Hepatocyte (in vitro differentiated cells): ENCODE results near the gene KCTD10. TPM values are rescaled to one million over a fixed set of nuclear protein-coding genes. Genes with fewer than 3 reads are reported as not detected.

Source experiments
- DNase-seq: peaks from one replicate; pipeline ENCODE4 v3.0.0-alpha.2; 2016; ENCODE audit warnings: low spot score
- H2AFZ ChIP-seq: fragments of 200-600 bp; sonication (generic); 2 replicates; pipeline ENCODE4 v1.6.0; 2016; ENCODE audit warnings: antibody characterized with exemption, mild to moderate bottlenecking
- H3K27ac ChIP-seq: fragments of 200-600 bp; sonication (generic); 2 replicates; pipeline ENCODE4 v1.5.1; 2016; ENCODE audit warnings: mild to moderate bottlenecking
- H3K27me3 ChIP-seq: fragments of 200-600 bp; sonication (generic); 2 replicates; pipeline ENCODE4 v1.6.1; 2016
- H3K36me3 ChIP-seq: fragments of 200-600 bp; sonication (generic); replicated peaks from 2 replicates; pipeline ENCODE4 v1.5.1; 2016; ENCODE audit warnings: low read depth; ENCODE audit not compliant: insufficient read depth
- H3K4me1 ChIP-seq: fragments of 200-600 bp; sonication (generic); 2 replicates; pipeline ENCODE4 v1.5.1; 2016; ENCODE audit warnings: mild to moderate bottlenecking, moderate library complexity; ENCODE audit not compliant: insufficient read depth
- H3K4me2 ChIP-seq: fragments of 200-600 bp; sonication (generic); 2 replicates; pipeline ENCODE4 v1.6.0; 2016
- H3K4me3 ChIP-seq: fragments of 200-600 bp; sonication (generic); 2 replicates; pipeline ENCODE4 v1.5.1; 2016; ENCODE audit warnings: mild to moderate bottlenecking
- H3K79me2 ChIP-seq: fragments of 200-600 bp; sonication (generic); 2 replicates; pipeline ENCODE4 v1.6.0; 2017; ENCODE audit warnings: mild to moderate bottlenecking
- H3K9me2 ChIP-seq: fragments of 200-600 bp; sonication (generic); replicated peaks from 2 replicates; pipeline ENCODE4 v1.6.0; 2017; ENCODE audit warnings: mild to moderate bottlenecking; ENCODE audit not compliant: insufficient read depth
- H3K9me3 ChIP-seq: fragments of 200-600 bp; sonication (generic); 2 replicates; pipeline ENCODE4 v1.5.1; 2016; ENCODE audit warnings: low read depth, mild to moderate bottlenecking
- H4K20me1 ChIP-seq: fragments of 200-600 bp; sonication (generic); 2 replicates; pipeline ENCODE4 v1.6.0; 2016; ENCODE audit warnings: mild to moderate bottlenecking; ENCODE audit not compliant: insufficient read depth, poor library complexity, severe bottlenecking
- EZH2 ChIP-seq: fragments of 200-600 bp; sonication (generic); IDR thresholded peaks from 2 replicates; pipeline ENCODE4 v1.6.1; 2016; ENCODE audit warnings: antibody characterized with exemption, mild to moderate bottlenecking, borderline replicate concordance
- EZH2phosphoT487 ChIP-seq: fragments of 200-600 bp; sonication (generic); IDR thresholded peaks from one replicate; pipeline ENCODE4 v1.6.1; 2018; ENCODE audit warnings: antibody characterized with exemption, mild to moderate bottlenecking, low read depth, moderate library complexity; ENCODE audit not compliant: unreplicated experiment, severe bottlenecking
- WGBS: methylation state at CpG from one replicate; pipeline ENCODE4 v1.1.6; 2016; ENCODE audit warnings: low lambda C conversion rate; ENCODE audit errors: missing lambda C conversion rate; 5-methylcytosine and 5-hydroxymethylcytosine counted together
- polyA plus RNA-seq: library from polyadenylated mRNA; unstranded; fragments of >200 nt; fragmentation: Nextera tagmentation; extraction: Ambion mirVana; gene quantifications from 2 replicates; pipeline ENCODE4 v1.2.1, GENCODE V29; 2016
- total RNA-seq: library from RNA; depleted of rRNA; stranded (reverse); fragments of >200 nt; gene quantifications from 2 replicates; pipeline ENCODE4 v1.2.3, GENCODE V29; 2014
- TF ChIP-seq, protein P1 (sequence below): fragments of 200-600 bp; sonication (generic); IDR thresholded peaks from 2 replicates; pipeline ENCODE4 v1.5.1; 2016; ENCODE audit warnings: antibody characterized with exemption, mild to moderate bottlenecking; ENCODE audit not compliant: poor library complexity

The KCTD10 gene
- total and polyA plus RNA-seq, 2 experiments from 2014 or later: 29.4 to 29.7 TPM

DNA sequence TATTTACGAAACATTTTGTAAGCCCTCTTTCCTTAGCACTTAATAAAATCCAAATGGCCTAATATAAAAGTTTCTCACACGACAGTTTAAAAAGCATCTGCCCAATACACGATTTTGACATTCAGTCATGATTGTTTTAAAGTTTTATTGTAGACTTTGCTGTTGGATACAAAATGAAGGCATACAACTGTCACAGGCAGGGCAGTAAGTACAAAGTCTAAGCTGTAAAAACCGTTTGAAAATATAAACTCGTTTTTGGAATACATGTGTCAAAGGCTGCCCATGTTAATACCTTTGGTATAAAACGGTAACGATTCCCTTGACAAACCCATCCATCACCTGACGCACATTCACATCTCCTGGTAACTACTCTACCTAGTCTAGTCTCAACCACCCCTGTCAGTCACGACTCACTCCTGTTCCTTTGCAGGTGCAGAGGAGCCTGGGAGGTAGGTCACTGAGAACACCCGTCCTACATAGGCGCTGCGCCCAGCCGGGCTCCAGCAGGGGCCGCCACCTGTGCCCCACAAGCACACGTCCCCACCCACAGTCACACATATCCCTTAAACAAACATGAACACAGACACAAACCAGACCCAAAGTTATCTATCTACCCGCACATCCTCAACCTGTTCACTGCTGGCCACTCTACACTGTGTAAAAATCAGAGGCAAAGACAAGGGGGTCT is 27.1 kb downstream of the KCTD10 start:
- TF ChIP-seq EZH2phosphoT487 (no peak), EZH2 (no peak)
- TF ChIP-seq, protein P1, sequence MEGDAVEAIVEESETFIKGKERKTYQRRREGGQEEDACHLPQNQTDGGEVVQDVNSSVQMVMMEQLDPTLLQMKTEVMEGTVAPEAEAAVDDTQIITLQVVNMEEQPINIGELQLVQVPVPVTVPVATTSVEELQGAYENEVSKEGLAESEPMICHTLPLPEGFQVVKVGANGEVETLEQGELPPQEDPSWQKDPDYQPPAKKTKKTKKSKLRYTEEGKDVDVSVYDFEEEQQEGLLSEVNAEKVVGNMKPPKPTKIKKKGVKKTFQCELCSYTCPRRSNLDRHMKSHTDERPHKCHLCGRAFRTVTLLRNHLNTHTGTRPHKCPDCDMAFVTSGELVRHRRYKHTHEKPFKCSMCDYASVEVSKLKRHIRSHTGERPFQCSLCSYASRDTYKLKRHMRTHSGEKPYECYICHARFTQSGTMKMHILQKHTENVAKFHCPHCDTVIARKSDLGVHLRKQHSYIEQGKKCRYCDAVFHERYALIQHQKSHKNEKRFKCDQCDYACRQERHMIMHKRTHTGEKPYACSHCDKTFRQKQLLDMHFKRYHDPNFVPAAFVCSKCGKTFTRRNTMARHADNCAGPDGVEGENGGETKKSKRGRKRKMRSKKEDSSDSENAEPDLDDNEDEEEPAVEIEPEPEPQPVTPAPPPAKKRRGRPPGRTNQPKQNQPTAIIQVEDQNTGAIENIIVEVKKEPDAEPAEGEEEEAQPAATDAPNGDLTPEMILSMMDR: no peak
- no peak overlapping the region for H2AFZ ChIP-seq
- H3K27me3 ChIP-seq: no peaks in the 10 kb centered on the region
- no peak overlapping the region for H3K27ac ChIP-seq
- H3K9me3 ChIP-seq: no peaks in the 10 kb centered on the region
- no peaks in the 10 kb centered on the region for H3K9me2 ChIP-seq
- no peak for DNase-seq
- peaks cover 2% of the 10 kb centered on the region for H3K79me2 ChIP-seq
- no peaks in the 10 kb centered on the region for H3K4me1 ChIP-seq
- no peak overlapping the region for H3K4me2 ChIP-seq
- 88% methylated on average over 15 of the region's 16 CpGs for WGBS
- H3K36me3 ChIP-seq: no peaks in the 10 kb centered on the region
- H4K20me1 ChIP-seq: no peaks in the 10 kb centered on the region
- no peak overlapping the region for H3K4me3 ChIP-seq

DNA sequence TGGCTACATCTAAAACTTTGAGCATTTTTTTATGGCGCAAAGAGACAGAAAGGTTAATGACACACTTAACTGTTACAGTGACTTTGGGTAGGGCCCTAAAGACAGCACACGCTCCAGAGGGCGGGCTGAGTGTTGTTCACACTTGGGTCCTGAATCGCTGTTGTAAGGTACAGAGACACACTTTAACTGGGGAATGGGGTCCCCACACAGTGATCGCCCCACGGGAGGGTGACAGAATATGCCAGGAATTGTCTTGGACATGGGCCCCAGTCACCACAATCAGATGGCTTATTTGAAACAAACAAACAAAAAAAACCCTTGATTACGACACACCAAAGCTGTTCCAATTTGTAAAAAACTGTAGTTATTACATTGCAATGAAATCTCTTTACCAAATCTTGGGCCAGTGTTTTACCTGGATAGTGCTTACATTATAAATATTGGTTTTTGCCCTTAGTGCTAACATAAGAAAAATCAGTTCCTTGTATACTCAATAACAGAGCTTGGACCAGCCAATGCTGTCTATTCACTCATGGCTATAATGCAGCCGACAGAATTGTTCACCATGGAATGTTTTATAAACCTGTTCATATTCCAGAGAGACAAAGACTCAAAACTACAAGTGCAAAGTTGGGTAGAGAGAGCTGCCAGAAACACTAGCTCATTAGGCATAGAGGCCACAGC is 28.3 kb downstream of the KCTD10 start:
- no peaks in the 10 kb centered on the region for H3K9me3 ChIP-seq
- H3K36me3 ChIP-seq: no peaks in the 10 kb centered on the region
- no peak overlapping the region for H2AFZ ChIP-seq
- no peak overlapping the region for H3K27ac ChIP-seq
- H3K9me2 ChIP-seq: no peaks in the 10 kb centered on the region
- 97% methylated on average over 8 of the region's 8 CpGs for WGBS
- H3K27me3 ChIP-seq: no peaks in the 10 kb centered on the region
- H3K79me2 ChIP-seq: peaks cover 2% of the 10 kb centered on the region
- H3K4me1 ChIP-seq: no peaks in the 10 kb centered on the region
- no peak overlapping the region for H3K4me3 ChIP-seq
- no peak for DNase-seq
- H3K4me2 ChIP-seq: no peak overlapping the region
- no peak for TF ChIP-seq EZH2
- TF ChIP-seq, protein P1: no peak
- no peak for TF ChIP-seq EZH2phosphoT487
- no peaks in the 10 kb centered on the region for H4K20me1 ChIP-seq

DNA sequence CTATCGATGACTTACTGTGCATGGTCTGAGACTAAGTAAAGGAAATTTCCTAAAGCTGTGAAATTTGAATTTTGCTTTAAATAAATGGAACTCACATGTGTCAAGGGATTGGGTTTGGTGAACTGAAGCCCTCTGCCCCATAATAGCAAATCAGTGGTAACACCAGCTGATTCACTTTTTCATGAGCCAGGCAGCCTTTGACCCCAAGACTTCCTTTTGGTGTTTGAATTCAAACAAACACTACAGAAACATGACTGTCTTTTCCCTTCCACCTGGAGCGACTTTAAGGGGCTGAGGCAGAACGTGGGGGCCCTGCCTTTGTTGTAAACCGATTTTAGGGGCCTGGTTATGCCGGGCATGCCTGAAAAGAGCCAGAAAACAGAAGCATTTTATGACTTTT is 28.8 kb downstream of the KCTD10 start:
- Histone ChIP-seq H3K9me2 (no peaks in the 10 kb centered on the region), H2AFZ (no peak overlapping the region), H3K4me2 (no peak overlapping the region), H3K9me3 (no peaks in the 10 kb centered on the region), H4K20me1 (no peaks in the 10 kb centered on the region), H3K27me3 (no peaks in the 10 kb centered on the region), H3K79me2 (peaks cover 2% of the 10 kb centered on the region), H3K4me3 (no peak overlapping the region), H3K27ac (no peak overlapping the region), H3K36me3 (no peaks in the 10 kb centered on the region), H3K4me1 (no peaks in the 10 kb centered on the region)
- 76% methylated on average over 5 of the region's 5 CpGs for WGBS
- DNase-seq: no peak
- TF ChIP-seq EZH2phosphoT487: no peak
- TF ChIP-seq, protein P1: no peak
- TF ChIP-seq EZH2: no peak
